GM19023 (cell line): ENCODE results near the gene ARMH4.

ENCODE experiments used
- ATAC-seq: cut with Tn5 transposase; IDR thresholded peaks from one replicate; pipeline ENCODE4 v1.9.1; 2021; ENCODE audit warnings: mild to moderate bottlenecking, moderate library complexity; ENCODE audit not compliant: unreplicated experiment

Gene ARMH4

DNA sequence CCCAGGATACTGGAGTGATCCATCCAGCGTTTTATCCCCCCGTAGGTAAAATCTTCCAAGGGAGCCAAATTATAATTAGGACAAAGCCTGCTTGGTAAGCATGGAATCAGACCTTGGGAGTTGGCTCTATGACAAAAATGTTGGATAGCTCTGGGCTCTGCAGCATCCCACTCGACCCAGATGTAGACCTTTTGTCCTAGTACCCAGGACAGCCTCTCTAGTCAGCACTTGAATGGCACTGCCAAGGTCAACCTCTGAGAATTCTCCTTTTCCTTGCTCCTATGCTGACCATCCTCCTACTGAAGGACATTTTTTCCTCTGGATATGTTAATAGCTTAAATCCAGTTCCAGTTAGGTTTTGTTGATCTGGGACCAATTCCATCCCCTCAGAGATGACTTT is 181.4 kb downstream of the ARMH4 start:
- no peak for ATAC-seq

DNA sequence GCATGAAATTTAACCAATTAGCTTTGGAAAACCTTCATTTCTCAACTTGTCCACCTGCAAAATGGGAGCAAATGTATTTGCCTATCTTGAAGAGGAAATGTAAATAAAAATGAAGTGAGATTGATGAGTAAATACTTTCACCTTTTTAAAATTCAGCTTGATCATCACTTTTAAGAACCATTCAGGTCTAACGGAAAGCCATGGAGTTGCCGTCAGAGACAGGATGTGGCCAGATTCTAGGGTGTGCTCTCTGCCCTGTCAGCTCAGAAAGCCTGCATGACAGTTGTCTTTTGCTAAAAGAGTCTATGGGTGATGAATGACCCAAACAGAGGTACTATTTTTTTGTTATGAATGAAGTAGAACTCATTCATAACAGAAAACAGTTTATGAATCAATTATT is 181.8 kb downstream of the ARMH4 start:
- ATAC-seq = no peak

DNA sequence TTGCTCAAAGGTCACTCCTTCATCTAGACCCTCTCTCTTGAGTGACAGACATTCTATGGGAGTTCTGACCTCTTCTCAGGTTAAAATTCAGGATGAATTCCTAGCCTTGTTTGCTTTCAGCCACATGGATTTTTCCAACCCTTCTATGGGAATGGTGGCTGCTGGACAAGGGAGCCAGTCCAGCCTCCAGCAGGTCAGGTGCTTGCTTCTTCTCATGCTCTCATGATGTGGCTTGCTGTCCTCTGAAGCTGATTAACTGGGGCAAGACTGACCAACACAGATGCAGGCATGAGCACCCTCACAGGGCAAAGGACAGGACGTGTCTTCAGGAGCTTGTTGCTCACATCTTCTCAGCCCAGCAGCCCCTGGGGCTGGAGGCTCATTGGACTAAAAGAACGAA is 188.9 kb downstream of the ARMH4 start:
- ATAC-seq = no peak

DNA sequence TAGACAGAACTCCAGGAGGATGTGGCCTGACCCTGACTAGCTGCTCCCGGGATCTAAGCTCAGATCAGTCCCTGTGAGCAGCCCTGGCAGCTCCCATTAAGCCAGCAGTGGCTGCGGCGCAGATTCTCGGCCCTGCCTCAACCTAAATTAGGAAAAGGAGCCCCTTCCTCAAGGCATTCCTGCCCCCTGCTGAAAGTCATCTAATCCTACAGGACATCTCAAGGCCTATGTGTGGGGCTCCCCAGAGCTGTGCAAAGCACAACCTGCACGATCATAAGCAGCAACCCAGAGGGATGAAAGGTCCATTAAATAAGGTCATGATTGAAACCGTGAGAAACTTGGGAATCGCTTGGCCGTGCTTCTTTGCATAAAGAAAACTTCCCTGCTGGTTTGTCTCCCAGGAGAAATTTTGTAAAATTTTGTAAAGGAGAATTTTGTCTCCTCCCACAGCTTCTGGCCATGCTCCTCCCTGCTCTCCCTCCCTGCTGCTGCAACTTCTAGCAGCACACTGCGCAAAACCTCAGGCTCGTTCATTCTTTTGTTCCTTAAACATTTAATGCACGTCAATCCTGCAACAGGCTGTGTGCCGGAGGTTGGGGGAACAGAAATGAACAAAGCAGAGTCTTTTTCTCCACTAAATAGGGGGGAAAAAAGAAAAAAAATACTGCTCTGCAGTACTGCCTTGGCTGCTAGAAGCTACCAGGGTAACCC is 189.5 kb downstream of the ARMH4 start:
- ATAC-seq = no peak

DNA sequence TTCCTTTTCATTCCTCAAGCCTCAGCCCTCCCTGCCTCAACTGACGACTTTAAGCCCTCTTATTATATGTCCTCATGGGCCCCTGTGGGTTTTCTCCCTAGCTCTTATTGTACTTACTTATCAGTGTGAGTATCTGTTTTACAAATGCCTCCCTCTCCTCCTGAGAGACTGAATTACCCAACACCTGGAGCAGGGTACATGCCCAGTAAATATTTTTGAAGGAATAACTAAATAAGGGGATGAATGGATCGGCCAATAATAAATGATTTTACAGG is 190.3 kb downstream of the ARMH4 start:
- no peak for ATAC-seq

DNA sequence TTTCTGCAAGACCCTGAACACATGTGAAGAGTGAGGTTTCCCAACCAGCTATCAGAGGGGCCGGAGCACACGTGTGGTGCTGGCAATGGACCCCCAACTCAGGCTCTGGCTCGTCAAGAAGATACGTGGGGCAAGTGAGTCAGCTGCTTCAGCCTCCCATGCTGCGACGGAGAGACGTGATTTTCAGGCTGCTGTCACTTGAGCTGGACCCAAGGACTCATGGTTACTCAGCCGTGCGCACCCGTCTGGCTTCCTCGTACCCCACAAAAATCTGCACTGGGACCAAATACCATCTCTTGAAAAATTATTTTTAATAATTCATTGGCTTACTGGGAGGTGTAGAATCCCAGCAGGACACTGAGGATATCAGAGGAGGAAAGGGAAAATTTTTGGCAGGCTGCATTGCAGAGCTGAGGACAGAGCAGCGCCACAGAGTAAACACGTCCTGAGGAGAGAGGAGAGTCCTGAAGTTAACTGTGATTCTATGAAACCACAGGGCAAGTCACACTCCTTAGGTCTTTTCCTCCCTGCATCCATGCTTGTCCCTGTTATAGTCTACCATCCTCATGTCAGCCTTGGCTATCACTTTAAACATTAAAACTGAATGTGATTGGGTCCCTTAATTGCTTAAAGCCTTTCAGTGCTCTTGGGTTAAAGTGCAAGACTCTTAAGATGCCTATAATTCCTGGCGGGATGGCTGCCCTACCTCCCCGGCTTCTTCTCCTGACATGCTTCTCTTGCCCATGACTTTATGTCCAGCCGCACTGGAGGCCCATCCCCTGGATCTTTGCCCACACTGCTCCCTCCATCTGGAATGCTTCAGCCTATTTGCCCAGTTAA is 190.8 kb downstream of the ARMH4 start:
- ATAC-seq = no peak

DNA sequence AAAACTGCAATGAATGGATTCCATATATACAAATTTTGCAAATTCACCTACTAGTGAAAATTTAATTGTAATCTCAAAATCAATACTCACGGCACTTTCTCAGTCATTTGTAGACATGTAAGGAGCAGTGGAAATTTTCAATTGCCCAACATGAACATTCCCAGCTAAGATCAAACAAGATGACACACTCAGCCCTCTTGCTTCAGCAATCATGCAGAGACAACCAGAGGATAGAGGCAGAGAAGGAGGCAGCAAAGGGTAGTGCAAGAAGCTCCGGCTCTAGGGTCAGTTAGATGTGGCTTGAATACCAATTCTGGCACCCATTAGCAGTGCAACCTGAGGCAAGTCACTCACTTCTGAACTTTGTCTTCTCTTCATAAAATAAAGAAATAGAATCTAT is 194.6 kb downstream of the ARMH4 start:
- ATAC-seq = no peak
